Fibroblast of skin of right quadriceps (primary cell): Measurements from ENCODE around the gene MEA1.
"Not testable (repeated sequence)": the region's sequence is repeated elsewhere in the genome, so short reads cannot be mapped to it uniquely, and the experiment has no call there.

Source experiments
- DNase-seq: peaks from one replicate; pipeline ENCODE4 v3.0.0-alpha.2; 2013

MEA1 gene

DNA sequence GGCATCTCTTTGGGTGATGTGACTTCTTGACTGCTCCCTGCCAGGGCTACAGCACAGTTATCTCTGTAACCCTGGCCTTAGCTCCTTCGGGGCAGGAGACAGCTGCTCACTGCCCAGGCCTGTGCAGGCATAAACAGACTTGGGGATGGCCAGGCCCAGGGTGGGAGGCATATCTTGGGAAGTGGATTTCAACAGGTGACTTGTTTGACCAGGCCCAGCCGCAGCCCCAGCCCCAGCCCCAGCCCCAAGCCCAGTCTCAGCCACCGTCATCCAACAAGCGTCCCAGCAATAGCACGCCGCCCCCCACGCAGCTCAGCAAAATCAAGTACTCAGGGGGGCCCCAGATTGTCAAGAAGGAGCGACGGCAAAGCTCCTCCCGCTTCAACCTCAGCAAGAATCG is 7.5 kb downstream of the MEA1 start:
- no peak for DNase-seq

DNA sequence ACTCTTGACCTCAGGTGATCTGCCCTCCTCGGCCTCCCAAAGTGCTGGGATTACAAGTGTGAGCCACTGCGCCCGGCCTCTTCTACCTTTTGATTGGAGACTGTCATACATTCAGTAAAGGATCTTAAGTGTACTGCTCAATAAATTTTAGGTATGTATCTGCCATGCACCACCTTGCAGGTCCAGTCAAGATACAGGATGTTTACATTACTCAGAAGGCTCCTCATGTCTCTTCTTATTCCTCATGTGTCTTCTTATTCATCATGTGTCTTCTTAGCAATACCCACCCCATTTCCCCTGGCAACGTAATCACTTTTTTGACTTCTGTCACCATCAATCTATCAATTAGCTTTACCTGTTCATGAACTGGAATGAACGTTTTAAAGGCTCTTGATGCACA is 7.9 kb downstream of the MEA1 start:
- DNase-seq, result no peak

DNA sequence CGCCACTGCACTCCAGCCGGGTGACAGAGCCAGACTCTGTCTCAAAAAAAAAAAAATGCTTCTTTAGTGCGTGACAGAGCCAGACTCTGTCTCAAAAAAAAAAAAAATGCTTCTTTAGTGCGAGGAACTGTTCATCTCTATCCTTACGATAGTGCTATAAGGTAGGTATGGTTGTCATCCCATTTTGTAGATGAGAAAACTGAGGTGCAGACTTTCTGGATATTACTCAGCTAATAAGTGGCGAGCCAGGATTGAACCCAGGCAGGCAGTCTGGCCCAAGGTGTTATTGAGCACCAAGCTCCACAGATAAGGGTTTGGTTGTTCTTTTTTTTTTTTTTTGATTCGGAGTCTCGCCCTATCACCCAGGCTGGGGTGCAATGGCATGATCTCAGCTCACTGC is 11.9 kb downstream of the MEA1 start:
- no peak for DNase-seq

DNA sequence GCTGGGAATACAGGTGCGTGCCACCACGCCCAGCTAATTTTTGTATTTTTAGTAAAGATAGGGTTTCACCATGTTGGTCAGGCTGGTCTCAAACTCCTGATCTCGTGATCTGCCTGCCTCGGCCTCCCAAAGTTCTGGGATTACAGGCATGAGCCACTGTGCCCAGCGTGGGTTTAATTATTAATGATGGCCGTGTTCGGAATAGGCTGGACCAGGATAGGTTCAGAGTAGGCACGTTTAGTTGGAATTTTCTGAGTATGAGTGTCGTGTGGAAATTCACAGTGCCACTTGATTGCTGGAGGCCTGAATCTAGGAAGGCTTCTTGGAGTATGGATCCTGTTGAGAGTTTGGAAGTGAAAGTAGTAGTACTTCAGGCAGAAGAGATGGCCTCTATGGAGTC is 15.5 kb downstream of the MEA1 start:
- DNase-seq, result not testable (repeated sequence)

DNA sequence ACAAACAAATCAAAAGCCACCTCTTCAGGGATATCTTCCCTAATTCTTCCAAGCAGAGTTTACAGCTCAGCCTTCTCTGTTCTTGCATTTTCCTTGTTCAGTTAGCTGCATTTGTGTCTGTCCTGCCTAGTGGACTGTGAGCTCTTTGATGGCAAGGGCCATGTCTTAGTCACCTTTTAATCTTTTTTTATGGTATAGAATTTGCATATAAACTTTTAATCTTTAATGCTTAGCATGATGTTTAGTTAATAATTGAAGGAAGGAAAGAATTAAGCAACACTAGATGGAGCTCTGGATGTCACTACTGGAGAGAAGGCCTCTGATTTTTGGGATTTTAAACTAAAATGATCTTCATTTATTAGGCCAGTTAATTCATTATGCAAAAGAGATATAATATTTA is 17.2 kb downstream of the MEA1 start:
- no peak for DNase-seq

DNA sequence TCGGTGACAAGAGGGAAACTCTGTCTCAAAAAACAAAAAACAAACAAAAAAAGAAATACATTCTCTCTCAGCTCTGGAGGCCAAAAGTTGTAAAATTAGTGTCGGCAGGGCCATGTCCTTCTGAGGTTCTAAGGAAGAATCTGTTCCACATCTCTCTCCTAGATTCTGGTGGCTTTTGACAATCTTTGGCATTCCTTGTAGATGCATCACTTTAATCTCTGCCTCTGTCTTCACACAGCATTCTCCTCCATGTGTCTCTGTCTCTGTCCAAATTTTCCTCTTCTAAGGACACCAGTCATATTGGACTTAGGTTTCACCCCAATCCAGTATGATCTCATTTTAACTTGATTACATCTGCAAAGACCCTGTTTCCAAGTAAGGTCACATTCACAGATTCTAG is 20.3 kb downstream of the MEA1 start:
- DNase-seq, result no peak

DNA sequence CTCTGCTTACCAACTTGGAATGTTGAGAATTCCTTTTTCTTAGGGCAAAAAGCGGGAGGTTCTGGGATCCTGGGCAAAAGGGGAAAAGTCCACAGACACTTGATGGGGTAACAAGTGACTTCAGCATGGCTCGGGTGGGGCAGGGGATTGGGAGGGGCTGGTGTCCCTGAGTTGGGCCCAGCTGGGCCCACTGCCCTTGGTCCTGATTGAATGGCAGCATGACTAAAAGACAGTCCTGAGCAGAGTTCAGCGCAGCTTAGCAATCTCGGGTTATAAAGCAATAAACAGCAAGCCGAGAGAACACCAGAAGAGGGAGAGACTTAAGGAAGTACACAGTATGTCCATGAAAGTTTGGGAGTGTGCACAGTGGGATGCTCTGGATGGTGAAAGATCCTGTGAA is 23.8 kb downstream of the MEA1 start:
- DNase-seq, result no peak

DNA sequence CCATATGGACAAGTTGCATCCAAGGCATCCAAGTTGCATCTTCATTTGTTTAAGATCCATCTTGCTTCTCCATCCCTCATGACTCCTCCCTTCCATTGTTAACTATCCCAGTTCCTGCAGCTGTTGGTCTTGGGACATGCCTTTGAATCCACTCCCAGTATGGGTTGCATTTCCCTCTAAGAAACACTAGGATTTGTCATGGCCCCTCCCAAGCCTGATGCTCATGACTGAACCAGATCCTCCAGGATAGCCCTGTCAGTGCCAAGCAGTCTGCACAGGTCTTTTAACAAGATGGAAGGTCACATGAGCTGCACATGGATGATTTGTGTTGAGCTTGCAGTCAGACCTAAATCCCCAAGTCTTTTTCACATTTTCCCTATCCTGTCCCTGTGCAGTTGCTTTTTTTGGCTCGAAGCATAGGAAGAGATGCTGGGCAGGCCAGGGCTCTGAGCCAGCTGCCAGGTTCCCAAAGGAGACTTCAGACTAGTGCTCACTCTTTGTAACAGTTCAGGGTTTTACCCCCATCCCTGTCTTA is 25.2 kb downstream of the MEA1 start:
- DNase-seq, result no peak

DNA sequence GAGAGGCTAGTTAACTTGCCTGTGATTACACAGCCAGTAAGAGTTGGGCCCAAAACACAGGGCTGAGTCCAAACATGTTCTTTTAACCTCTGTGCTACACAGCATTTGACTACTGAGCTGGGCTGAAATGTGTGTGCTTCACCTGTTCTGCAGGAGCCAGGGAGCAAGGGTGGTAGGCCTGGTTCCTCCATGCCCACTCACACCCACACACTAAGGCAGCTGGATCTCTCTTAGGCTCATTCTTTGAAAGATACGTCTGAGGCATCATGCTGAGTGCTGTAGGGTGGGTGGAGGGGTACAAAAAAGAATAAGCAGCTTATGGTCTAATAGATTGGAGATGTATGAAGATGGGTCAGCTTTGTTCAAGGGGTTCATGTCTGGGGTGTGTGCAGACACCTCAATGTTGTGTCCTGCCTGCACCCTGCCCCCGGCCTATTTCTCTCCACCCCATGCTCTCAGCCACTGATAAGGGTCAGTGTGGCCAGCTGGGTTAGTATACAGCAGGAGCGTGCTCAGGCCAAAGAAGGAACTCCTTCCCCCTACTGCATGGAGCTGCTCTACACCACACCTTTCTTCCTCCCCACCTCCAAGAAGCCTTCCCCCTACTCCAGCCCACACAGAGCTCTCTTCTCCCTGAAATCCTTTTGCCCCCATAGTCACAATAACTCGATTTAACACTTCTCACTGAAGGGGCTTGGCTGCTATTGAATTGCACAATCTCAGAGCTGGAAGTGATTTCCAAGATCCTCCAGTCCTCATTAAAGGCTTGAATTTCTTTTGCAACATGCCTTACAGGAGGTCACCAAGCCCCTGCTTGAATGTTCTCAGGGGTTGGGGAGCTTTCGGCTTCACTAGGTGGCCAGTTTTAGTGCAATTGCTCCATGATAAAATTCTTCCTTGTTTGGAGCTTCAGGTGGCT is 26.0 kb downstream of the MEA1 start:
- DNase-seq, result no peak

DNA sequence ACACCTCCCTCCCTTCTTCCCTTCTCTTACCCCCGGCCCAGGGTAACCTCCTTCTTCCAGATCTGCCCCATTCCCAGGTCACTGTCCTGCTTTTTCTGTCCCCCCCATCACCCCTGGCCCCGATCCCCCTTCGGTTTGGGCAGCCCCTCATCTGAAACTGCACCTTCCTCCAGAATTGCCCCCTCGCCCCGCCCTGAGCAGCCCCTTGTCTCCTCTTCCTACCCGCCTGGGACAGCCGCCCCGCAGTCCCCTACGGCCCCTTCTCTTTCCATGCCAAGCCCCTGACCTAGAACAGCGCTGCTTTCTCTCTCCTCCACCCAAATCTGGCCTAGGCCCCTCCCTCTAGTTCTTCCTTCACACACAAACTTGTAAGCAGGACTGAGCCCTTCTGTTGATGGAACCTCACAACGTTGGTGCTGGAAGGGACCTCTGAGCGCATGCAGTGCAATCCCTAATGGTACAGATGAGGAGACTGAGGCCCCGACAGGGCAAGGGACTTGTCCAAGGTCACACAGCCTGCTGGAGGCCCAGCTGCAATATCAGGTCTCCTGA is 28.7 kb downstream of the MEA1 start:
- no peak for DNase-seq

DNA sequence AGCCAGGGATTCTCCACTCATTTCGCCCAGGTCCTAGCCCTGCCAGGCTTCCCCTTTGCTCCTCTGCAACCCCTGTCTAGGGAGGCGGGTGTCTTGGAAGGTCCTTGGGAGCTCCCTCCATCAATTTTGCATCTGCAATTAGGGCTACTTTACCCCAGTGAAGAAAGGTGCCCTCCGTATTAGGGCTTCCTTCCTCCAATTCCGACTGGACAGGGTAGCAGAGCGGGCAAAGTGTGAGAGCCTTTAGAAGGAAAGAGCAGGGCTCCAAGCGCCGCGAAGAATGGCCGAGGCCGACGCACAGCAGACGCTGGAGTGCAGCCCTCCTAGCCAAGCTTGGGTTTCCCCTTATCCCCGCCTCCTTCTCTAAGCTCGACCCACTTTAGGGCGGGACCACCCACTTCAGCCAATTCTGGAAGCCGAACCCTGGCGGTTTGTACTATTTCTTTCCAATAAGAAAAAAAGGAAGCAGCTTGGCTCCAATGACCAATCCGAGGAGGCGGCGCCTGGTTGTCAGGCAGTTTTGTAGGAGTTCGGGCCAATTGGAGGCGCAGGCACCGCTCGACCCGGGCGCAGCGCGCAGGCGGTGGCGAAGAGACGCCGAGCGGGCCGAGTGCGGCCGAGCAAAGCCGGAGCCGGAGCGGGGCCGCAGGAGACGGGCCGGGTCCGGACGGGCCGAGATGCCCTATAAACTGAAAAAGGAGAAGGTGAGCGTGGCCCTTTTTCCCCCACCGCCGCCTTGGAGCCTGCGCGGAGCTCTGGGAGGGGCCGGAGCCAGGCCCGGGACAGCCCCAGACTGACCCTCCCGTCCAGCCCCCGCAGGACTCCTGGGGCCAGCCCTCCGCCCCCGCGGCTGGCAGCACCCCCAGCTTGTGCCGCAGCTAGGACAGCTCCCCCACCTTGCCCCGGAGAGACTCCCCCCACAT is 29.5 kb downstream of the MEA1 start, which contains the start of gene PPP2R5D:
Gene PPP2R5D (plus strand): TSS at position 570 of the 923 bp plus-strand sequence. CDS start 108 bp downstream, at position 678.
- DNase-seq, result peak; percentile 99

DNA sequence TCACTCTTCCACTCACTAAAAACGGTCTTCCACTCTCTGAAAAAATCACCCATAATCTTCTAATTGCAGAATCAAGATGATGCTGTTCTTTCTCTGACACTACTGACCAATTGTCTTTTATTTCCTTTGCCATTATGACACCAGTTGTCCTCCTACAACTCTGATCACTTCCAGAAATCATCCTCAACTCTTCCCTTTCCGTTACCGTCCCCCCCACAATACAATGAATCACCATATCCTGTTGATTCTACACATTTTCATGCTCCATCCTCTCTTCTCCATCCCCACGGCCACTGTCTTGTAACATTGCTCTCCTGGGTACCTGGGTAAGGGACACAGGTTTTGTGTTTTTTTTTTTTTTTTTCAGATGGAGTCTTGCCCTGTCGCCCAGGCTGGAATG is 31.9 kb downstream of the MEA1 start:
- DNase-seq, result no peak

DNA sequence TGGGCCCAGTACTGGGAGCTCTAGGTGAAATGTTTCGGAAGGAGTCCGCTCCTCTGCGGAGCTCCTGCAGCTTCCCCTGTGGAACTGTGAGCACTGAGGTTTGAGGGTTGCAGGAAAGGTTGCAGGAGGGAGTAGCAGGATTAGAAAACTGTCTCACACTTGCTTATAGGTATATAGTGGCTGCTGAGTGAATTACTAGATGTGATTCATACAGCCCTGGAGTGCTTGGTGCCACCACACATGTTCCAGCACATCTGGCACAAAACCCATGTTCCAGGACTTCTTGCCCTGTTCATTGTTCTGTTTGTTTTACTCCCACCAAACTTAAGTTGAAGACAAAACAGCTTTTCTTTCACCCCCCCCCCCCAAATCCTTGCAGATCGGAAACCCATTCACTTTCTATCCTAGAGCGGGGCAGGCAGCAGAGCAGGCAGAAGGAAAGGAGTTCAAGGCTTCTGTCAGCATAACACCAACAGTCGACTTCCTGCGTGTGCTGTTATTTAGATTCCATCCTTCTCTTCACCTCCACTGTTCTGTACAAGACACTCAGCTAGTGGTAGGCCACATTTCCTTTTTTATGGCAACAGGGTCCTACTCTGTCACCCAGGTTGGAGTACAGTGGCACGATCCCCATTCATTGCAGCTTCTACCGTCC is 34.1 kb downstream of the MEA1 start:
- peak; percentile 26 for DNase-seq

DNA sequence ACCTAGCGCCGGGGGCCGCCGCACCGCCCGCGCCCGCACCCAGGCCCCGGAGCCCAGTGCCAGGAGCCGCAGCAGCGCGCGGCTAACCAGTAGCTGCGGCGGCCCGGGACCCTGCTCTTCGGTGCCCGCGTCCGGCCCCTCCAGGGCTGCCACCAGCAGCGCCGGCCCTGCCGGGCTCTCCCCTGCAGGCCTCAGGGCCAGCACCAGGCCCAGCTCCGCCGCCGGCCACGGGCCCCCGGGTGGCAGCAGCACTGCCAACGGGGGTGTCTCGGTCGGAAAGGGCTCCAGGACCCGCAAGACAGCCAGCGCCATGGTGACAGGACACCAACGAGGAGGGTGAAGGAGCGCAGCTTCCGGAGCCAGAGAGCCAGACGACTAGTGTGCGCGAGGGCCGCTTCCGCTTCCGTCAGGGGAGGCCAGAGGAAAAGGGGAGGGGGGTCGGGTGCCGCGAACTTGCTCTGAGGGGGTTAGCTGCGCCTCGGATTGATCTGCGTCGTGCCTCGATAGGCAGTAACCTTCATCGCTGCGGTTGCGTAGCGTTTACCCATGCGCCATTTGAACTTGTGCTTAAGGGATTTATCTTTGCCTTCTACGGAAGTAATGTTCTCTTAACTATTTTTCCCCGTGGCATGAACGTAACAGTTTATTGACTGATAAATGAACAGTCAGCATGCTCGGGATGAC is 34.8 kb downstream of the MEA1 start, which contains the start of gene PEX6:
Gene PEX6 (minus strand): TSS at position 343 of the 684 bp plus-strand sequence. CDS start 31 bp downstream, at position 312.
- peak; percentile 85 for DNase-seq

DNA sequence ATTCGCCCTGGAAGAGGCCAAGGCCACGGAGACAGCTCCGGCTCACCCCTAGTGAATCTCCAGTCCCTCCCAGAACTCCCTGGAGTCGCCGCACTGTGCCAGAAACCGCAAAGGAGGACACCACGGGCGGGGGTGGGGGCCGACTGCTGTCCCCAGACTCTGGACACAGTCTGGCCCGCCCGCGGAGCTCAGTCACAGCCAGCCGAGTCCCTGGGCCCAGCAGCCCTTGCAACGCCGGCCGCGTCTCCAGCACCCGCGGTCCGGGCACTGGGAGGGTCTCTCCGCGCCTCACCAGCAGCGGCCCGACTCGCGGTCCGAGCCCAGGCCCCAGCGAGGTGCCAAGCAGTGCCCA is 35.3 kb downstream of the MEA1 start:
- no peak for DNase-seq

DNA sequence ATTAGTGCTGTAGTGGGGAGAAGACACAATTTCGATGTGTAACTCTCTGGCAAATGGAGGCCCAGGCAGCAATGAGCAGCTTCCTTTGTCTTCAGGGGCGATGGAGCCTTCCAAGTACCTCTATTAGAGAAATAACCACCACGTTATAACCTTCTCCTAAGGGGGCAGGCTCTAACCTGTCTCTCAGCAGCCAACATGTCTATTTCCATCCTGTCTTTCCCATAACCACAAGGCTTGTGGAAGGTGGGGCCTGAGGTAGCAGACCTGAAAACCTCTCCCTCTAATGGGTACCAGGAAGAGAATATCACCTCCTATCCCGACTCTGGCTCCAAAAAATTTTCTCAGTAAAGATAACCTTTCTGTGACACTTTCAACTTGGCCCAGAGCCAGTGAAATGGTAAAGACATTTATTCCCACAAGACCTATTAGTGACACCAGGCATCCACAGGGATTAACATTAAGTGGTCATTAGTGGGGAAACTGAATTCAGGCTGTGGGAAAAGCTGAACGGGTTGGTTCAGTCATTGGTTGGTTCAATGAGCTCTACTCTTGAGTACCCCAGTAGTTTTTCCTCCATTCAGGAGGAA is 38.7 kb downstream of the MEA1 start:
- no peak for DNase-seq

DNA sequence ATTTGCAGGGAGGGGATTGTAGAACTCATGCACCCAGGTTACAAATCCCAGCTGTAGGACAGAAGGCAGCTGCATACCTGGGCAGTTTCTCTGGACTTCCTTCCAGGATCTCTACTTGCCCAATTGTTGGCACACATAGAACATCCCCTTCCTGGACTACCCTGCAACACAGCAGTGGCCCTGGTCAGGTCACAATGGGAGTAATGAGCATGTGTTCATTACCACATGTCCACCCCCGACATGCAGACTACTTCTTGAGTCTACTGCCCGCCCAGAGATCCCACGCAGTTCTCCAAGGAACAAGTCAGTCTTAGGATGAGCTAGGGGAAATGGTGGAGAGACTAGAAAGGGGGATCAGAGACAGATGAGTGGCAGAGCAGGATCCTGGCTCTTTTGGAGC is 39.8 kb downstream of the MEA1 start:
- no peak for DNase-seq

DNA sequence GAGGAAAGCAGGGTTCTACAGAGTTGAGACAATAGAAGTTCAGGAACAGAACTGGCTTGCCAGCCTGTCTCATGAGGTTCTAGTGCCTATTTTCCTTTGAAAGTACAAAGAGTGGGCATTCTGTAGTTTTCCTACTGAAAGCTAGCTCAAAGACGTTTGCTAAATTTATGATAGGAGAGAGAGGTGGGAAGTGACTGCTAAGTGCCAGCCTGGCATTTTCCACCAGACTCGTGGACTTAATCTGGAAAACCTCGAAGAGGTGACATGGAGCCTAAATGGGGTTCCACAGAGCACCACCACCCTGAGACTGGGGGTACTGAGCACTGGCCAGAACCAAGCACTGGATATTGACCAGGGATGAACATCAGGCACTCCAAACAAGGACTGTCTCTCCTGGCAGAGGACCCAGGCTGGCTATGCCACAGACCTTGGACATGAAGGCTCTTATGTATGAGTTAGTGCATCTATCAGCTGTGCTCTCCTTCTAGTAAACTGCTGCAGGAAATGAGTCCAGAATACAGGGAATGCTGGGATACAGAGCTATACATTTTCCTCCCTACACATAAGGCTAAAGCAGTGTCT is 41.9 kb downstream of the MEA1 start:
- no peak for DNase-seq

DNA sequence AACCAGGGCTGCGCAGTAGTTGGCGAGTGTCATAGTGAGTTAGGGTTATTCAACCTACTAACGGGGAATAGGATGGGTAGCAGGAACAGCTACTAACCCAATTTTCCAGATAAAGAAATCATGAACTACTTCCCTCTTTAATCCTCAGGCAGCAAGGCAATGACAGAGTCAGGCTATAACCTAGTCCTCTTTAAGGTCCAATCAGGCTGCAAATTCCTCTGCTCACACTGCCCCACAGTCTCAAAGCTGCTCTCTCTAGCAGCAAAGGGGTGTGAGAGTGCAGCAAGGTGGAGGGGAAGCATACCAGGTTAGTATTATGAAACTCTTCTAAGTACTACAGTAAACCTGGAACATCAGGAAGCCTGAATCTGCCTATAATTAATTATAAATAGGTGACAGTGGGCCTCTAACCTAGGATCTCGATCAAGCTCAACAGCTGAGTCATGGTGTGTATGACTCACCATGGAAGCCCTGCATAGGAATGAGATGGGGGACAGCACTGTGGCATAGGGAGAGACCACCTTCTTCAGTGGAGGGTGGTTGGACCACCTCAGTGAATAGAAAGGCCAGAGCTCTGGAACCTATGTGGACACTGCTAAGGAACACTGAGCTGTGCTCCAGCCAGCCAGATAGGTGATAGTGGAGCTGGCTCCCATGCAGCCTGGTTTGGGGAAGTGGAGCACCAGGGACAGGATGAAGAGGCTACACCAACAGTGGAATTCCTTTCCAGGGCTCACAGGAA is 42.7 kb downstream of the MEA1 start:
- peak; percentile 43 for DNase-seq

DNA sequence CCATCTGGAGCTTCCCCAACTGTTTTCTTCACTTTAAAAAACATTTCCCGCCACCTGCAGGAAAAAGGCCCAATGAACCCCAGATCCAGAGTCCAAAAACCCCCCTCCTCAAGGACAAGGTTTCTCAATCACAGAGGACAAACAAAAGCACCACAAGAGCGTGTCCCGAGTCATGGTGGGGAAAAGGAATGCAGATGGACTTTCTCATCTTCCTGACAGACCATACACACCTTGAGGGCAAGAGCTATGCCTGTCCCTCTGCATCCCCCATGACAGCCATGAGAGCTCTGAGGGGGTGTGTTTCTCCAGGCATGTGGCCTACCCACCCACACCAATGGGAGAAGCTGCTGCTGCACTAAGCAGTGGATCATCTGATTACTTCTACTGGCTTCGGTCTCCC is 43.8 kb downstream of the MEA1 start:
- no peak for DNase-seq
